ENCODE results near the gene USP21. TPM values are rescaled to one million over a fixed set of nuclear protein-coding genes. Genes with fewer than 3 reads are reported as not detected.

Gene USP21, protein sequence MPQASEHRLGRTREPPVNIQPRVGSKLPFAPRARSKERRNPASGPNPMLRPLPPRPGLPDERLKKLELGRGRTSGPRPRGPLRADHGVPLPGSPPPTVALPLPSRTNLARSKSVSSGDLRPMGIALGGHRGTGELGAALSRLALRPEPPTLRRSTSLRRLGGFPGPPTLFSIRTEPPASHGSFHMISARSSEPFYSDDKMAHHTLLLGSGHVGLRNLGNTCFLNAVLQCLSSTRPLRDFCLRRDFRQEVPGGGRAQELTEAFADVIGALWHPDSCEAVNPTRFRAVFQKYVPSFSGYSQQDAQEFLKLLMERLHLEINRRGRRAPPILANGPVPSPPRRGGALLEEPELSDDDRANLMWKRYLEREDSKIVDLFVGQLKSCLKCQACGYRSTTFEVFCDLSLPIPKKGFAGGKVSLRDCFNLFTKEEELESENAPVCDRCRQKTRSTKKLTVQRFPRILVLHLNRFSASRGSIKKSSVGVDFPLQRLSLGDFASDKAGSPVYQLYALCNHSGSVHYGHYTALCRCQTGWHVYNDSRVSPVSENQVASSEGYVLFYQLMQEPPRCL
- total RNA-seq = 10.2 and 11.5 TPM in 2 replicates

DNA sequence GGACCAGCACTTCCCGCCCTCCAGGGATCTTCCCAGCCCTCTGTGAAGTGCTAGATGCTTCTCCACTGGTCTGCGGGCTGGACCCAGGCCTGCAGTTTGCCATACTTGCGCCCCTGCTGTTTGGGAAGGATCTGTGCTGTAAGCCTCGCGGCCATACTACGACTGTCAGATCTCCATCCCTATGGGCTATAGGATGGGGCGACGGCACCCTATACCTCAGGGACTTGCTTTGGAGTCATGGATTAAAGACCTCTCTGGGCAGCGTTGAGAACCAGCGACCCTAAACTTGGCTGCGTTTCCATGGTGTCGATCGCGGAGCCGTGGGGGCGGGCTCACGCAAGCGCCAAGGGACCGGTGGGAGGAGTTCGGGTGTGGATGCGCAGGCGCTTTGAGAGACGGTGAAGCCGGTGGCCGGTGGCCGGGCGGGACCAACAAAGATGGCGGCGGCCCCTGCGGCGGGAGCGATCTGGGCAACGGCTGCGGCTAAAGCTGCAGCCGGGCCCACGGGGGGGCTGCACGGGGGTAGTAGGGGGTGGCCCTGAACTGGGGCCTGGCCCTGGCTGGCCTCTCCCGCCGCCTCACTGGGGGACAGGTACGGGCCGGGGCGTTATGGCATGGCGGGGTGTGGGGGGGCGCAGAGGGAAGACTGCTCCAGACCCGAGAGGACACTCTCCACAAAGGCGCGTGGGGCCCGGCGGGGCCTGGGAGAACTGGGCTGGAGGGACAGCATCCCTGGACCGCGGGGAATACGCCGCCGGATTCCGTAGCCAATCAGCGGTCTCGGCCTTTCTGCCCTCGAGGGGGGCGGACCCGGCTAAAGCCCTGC, at the start of gene USP21:
Gene USP21 (plus strand): TSS at position 414 of the 826 bp plus-strand sequence. CDS start 1,141 bp downstream, outside the sequence.

DNA sequence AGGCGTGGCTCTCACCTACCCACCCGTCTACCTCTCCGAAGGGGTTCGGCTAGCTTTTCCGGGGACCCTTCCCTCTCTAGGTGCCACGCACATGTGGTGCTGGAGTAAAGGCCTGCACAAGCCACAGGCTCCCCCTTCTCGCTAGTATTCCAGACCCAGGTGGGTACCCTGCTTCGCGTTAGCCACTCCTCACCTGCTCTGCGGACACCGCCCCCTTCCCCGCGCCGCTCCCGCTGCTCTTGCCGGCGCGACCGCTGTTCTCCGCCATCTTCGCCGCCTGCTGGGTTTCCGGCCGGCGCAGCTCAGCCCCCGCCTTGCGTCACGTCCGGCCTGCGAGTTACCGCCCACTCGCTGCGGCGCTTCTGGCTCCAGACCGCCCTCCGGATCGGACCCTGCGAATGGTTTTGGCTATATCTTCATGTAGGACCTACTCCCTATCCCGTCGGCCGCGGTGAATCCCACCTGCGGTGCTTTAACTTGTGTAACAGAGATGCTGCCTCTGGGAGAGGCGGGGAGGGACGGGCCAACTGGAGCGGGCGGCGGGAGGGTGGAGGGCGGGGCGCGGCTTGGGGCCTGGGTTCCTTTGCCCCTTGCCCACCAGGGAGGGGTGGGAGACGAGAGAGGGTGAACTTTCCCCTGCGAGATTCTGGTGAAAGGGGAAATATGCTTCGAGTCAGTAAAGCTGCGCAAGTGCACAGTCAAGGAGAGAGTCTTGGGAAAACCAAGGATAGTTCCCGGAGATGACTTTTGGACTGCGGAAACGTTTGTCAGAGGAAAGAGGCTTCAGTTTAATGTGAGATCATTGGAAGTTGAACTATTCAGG, 41.3 kb upstream of the USP21 start, which contains the start of the genes NIT1 and PFDN2:
Gene NIT1 (plus strand): TSS at position 347 of the 823 bp plus-strand sequence. CDS start 72 bp downstream, at position 419.
Gene PFDN2 (minus strand): TSS at position 279 of the 823 bp plus-strand sequence. CDS start 11 bp downstream, at position 268.

DNA sequence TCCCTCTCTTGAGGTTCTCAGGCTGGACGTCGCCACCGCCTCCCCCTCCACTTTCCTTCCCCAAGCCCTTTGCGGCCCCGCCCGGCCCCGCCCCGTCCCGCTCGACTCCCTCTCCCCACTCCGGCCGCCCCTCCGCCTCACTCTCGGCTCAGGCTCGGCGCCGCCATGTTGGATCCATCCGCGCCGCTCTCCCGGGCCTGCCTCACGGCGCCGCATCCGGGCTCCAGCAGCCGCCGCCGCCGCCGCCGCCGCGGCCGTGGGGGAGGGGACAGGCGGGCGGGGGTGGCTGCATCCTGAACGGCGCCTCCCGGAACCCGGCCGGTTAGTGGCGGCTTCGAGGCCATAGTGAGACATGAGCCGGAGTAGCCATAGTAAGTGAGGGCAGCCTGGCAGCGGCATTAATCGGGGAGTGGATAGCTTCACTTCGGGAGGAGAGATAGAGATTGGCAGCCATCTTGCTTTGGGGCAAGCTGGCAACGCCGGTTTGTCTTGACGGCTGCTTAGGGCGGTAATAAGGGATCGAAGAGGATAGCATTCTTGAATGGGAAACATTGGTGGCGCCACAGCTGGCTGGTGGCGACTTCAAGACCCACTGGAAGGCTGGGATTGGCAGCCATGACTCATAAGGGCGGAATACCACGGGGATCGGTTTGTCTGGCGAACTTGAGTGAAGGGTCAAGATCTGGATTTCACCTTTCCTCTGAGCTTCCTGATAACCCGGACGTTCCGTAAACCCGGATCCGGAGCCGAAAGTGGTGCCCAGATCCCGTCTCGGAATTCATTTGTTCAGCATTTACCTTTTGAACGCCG, 26.7 kb upstream of the USP21 start, which contains the start of gene DEDD:
Gene DEDD (minus strand): TSS at position 258 of the 810 bp plus-strand sequence. CDS start 8,205 bp downstream, outside the sequence.

DNA sequence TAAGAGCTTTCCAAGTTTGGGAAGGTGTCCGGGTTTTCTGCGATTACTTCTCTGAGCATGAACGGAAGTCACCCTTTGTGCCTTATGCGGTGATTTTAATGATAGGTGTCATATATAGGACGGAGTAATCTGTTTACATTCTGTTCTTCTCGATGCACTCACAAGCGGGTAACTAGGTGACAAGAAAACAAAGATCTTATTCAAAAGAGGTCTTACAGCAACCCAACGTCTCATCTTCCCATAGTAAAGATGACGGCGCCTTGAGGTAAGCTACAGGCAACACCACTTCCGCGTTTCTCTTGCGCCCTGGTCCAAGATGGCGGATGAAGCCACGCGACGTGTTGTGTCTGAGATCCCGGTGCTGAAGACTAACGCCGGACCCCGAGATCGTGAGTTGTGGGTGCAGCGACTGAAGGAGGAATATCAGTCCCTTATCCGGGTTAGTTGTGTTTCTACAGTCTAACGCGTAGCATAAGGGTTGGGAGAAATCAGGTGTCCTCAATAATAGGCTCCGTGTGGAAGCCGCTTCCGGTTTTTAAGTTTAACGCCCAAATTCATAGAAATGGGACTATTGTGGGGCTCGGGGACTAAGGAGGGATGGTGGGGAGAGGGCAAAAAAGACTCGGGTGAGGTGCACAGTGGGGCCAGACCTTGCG, 5.5 kb upstream of the USP21 start, which contains the start of gene UFC1:
Gene UFC1 (plus strand): TSS at position 297 of the 656 bp plus-strand sequence. CDS start 20 bp downstream, at position 317.

DNA sequence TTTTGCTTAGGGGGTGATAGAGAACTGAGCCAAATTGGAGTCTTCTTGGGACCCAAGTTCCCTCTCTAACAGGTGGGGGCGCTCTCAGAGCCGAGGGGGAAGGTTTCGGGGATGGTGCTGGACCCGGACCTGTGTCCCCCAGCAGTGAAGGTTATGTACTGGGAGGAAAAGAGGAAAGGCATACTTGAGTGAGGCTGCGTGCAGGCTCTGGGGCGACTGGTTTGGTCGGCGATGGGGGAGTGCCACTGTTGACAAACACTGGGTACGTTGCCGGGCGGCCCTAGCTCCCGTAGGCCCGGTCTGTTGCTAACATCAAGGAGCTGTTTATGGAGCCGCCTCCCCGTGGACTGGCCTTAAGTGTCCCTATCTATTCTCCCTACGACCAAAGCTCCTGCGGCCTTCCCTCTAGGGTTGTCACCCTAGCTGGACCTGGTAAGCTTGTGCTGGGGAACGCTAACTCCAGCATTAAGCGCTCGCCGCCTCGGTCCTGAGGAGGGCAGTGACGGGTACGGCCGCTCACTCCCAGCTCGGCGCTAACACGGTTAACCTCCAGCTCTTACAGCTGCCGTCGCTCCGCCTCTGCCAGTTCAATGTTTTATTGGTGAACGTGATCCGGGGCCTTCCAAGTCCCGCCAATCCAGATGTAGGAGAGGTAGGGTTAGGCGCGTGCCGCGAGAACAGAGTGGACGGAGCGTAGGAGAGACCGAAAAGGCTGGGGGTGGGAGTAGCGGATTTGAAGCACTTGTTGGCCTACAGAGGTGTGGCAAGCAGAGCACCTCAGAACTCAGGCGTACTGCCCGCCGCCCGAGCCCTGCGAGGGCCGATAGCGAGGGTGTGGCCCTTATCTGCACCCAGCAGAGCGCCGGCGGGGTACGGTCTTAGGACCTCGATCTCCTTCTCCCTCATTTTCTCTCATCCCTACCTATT, 6.7 kb downstream of the USP21 start, which contains the start of gene PPOX:
Gene PPOX (plus strand): TSS at position 685 of the 927 bp plus-strand sequence. CDS start 422 bp downstream, outside the sequence.

DNA sequence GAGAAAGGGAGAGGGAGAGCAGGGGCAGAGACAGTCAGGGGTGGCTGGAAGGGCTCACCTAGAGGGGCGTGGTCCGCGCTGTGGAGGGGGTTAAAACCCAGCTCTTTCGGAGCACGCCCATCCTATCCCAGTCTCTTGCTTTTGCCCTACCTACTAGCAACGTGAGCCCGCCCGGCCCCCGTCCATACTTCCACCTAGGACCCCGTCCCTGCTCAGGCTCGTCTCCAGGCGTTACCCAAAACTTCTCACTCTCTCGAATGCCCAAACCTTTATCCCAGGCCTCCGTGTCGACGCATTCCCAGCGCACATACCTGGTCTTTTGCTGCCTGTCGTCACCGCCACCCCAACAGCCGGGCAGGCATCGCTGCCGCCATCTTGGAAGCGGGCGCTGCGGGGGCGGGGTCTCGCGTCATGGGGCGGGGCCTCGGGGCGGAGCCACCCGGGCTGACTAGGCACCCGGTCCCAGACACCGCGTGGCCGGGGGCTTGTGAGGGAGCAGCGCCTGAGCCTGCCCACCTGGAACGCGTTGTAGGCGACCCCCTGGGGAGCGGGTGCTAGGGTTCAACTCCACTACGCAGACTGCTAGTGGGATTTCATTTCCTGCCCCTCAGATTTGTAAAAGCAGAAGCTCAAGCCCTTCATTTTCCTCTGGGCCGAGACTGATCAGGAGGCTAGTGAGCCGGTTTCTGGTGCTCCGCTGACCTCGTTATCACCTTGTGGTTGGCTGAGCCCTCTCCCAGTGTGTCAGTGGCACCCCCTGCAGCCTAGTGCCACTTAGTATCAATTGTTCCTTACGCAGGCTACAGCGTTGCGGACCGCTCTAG, 18.0 kb downstream of the USP21 start, which contains the start of gene B4GALT3:
Gene B4GALT3 (minus strand): TSS at position 396 of the 824 bp plus-strand sequence. CDS start 1,447 bp downstream, outside the sequence.

DNA sequence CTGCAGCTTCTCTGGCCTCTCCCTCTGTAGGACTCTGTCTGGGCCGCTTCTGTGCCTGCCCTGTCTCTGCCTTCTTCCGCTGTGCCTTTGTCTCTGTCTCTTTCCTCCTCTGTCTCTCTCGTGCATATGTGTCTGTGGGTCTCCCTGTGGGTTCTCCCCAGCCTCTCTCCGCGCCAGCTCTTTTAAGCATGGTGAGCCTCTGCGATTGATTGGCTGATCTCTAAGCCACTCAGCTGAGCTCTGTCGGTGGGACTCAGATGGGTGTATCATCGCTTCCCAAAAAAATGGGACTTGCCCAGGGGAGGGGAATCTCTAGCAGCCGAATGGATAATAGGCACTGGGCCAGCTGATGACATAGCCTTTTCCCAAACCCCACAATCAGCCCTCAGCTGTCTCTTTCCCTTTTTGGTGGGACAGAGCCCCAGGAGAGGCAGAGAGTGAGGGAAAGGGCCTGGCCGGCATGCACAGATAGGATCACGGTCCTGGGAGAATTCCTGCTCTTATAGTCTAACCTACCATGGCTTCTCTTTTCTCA, 39.7 kb downstream of the USP21 start, which contains the start of gene ADAMTS4:
Gene ADAMTS4 (minus strand): TSS at position 158 of the 535 bp plus-strand sequence. CDS start 427 bp downstream, outside the sequence.

DNA sequence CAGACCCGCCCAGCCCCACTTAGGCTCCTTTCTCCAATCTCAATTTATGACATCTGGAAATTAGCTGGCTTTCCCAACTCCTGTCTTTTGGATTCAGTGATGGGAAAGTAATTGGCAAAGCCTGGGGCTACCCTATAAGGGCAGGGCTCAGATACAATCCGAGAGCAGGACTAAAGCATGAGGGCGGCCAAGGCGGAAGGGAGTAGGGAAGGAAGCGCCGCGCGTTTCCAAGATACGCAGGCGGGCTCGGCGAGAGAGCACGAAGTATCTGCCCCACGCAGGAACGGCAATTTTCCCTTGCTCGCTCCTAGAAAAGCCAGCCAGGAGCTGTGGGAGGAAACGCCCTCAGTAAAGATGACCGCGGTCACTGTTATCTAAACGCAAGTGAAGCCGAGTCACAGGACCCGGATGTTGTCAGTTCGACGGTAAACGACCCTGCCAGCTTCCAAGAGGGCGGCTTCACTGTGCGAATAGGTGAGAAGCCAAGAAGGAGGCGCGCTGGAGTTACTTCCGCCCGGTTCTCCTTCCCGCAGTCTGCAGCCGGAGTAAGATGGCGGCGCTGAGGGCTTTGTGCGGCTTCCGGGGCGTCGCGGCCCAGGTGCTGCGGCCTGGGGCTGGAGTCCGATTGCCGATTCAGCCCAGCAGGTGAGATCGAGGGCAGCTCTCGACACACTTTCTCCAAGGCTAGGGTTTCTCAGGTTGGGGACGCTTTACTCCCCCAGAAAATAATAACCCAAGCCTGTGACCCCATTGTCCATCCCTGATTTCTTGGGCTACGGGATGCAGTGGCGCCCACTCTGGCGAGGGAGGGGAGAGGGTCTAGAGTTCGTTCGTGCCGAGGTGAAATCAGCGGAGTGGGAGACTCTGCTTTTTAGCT, 42.8 kb downstream of the USP21 start, which contains the start of gene NDUFS2:
Gene NDUFS2 (plus strand): TSS at position 532 of the 877 bp plus-strand sequence. CDS start 19 bp downstream, at position 551.

DNA sequence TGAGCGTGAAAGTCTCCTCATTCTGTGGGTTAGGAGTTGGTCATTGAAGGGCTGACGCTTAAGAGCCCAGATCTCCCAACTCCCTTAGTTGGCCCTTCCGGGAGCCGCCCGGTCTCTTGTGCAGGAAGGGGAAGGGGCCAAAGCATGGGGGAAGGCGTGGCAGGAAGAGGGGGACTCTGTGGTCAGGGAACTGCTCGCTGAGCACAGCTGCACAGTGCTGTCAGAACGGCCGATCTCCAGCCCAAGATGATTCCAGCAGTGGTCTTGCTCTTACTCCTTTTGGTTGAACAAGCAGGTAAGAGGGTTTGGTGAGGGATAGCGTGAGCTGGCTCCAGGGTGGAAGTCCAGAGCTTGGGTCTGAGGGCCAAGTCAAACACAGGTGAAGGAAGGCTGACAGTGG, 55.8 kb downstream of the USP21 start, which contains the start of gene FCER1G:
Gene FCER1G (plus strand): TSS at position 220 of the 400 bp plus-strand sequence. CDS start 27 bp downstream, at position 247.

Other genes starting within 250 kb of the USP21 start
- gene ITLN2, start 204.7 kb upstream of the USP21 start, total RNA-seq = not detected in 2 replicates
- 117 and 131 TPM in 2 replicates for gene F11R, start 138.3 kb upstream of the USP21 start, total RNA-seq
- gene TSTD1, start 120.5 kb upstream of the USP21 start, total RNA-seq = 110 and 112 TPM in 2 replicates
- gene USF1, start 113.5 kb upstream of the USP21 start, total RNA-seq = 39.4 and 40.9 TPM in 2 replicates
- gene ARHGAP30, start 89.6 kb upstream of the USP21 start, total RNA-seq = 0.19 and 0.28 TPM in 2 replicates
- gene NECTIN4, start 69.9 kb upstream of the USP21 start, total RNA-seq = 43.1 and 50.0 TPM in 2 replicates
- gene KLHDC9, start 61.1 kb upstream of the USP21 start, total RNA-seq = 3.3 and 6.5 TPM in 2 replicates
- gene PFDN2, start 41.5 kb upstream of the USP21 start, total RNA-seq = 76.4 and 100 TPM in 2 replicates
- 32.2 and 35.6 TPM in 2 replicates for gene NIT1, start 41.4 kb upstream of the USP21 start, total RNA-seq
- gene DEDD, start 26.8 kb upstream of the USP21 start, total RNA-seq = 14.2 and 23.0 TPM in 2 replicates
- 43.8 and 68.1 TPM in 2 replicates for gene UFC1, start 5.5 kb upstream of the USP21 start, total RNA-seq
- gene PPOX, start 6.9 kb downstream of the USP21 start, total RNA-seq = 12.6 and 14.7 TPM in 2 replicates
- 31.2 and 35.7 TPM in 2 replicates for gene B4GALT3, start 18.0 kb downstream of the USP21 start, total RNA-seq
- gene ADAMTS4, start 39.6 kb downstream of the USP21 start, total RNA-seq = 0.05 and 0.07 TPM in 2 replicates
- gene NDUFS2, start 42.9 kb downstream of the USP21 start, total RNA-seq = 87.7 and 96.5 TPM in 2 replicates
- 0.42 TPM in 1 of 2 replicates, not detected in the other for gene FCER1G, start 55.8 kb downstream of the USP21 start, total RNA-seq
- not detected in 2 replicates for gene APOA2, start 64.1 kb downstream of the USP21 start, total RNA-seq
- 11.2 and 14.1 TPM in 2 replicates for gene TOMM40L, start 66.6 kb downstream of the USP21 start, total RNA-seq
- not detected in 2 replicates for gene NR1I3, start 78.7 kb downstream of the USP21 start, total RNA-seq
- 1.3 and 1.9 TPM in 2 replicates for gene PCP4L1, start 99.2 kb downstream of the USP21 start, total RNA-seq
- 1.2 and 2.2 TPM in 2 replicates for gene MPZ, start 150.5 kb downstream of the USP21 start, total RNA-seq
- gene SDHC, start 154.9 kb downstream of the USP21 start, total RNA-seq = 45.1 and 53.2 TPM in 2 replicates
- gene CFAP126, start 208.4 kb downstream of the USP21 start, total RNA-seq = not detected in 2 replicates

Measured in airway epithelial cell (primary cell).